ENCODE results near the gene ATAD2B.

ATAD2B gene

GRCh38 chr2:23767876-23768621 lies 158.9 kb downstream of the ATAD2B start:
- CTCF ChIA-PET, result no interaction called here
- TF ChIP-seq CTCF (IDR thresholded peaks at IDR 0.05; ENCODE audit: control extremely low read depth, extremely low read depth, low read depth, missing control alignments), result no peak
- POLR2A ChIA-PET, result no interaction called here
- DNase-seq (ENCODE audit: extremely low spot score), result no peak

GRCh38 chr2:23762141-23762540 lies 164.8 kb downstream of the ATAD2B start:
- CTCF ChIA-PET, result interaction anchor here (2.0 kb wide), 1 partner anchor 10 kb away, joined by 7 read pairs; no protein-coding TSS in a partner anchor
- DNase-seq (ENCODE audit: extremely low spot score), result no peak
- POLR2A ChIA-PET, result no interaction called here
- no peak for TF ChIP-seq CTCF (IDR thresholded peaks at IDR 0.05; ENCODE audit: control extremely low read depth, extremely low read depth, low read depth, missing control alignments)

DNA sequence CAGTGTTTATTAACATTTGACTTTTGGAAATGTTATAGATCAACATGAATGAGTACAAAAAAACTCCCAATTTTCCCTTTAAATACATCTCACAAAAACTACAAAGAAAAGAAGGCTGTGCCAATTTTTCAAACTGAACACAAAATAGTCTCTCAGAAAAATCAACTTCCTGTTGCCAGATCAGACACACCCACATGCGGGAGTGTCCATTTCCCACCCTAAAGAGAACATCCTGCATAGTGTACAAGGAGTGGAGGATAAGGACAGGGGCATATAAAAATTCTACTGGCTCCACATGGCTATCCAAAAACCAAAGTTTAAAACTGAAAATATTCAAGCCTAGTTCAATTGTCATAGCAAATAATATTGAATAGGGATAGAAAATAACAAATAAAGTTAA lies 165.3 kb downstream of the ATAD2B start:
- no peak for DNase-seq (ENCODE audit: extremely low spot score)
- POLR2A ChIA-PET, result no interaction called here
- no peak for TF ChIP-seq CTCF (IDR thresholded peaks at IDR 0.05; ENCODE audit: control extremely low read depth, extremely low read depth, low read depth, missing control alignments)
- CTCF ChIA-PET, result interaction anchor here (2.0 kb wide), 1 partner anchor 10 kb away, joined by 7 read pairs; no protein-coding TSS in a partner anchor

GRCh38 chr2:23760736-23761135 lies 166.2 kb downstream of the ATAD2B start:
- ChIA-PET POLR2A (no interaction called here), CTCF (interaction anchor here (2.0 kb wide), 1 partner anchor 11 kb away, joined by 7 read pairs; no protein-coding TSS in a partner anchor)
- no peak for DNase-seq (ENCODE audit: extremely low spot score)
- no peak for TF ChIP-seq CTCF (IDR thresholded peaks at IDR 0.05; ENCODE audit: control extremely low read depth, extremely low read depth, low read depth, missing control alignments)

DNA sequence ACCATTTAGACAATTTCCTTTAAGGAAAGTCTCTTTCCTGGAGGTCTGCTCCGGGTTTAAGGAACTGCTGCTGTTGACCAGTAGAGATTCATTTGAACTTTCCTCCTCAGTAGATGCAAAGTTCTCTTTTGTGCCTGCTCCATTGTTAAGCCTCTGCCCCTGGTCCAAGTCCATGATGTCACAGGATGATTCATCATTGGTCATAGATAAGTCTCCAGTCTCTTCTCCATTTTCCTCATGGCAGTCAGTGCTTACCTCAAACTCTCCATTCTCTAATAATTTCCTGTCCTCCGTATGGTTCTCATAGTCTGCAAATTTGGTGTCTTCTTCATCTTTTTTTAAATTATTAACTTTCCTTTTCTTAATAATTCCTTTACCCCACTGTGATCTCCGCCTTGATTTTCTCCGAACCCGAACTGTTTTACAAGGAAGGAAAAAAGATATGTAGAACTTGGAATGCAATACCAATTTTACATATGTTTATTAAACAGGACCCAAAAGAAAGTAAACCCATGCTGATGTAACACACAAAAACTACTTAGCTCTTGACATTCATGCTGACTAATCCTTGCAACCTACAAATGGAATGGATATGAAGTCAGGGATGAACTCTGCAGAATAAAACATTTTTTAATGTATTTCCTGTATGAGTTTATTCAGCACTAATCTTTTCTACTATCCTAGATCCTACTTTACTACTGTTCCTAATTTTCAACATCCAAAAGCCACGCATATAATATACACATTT lies 169.1 kb downstream of the ATAD2B start:
- no peak for TF ChIP-seq CTCF (IDR thresholded peaks at IDR 0.05; ENCODE audit: control extremely low read depth, extremely low read depth, low read depth, missing control alignments)
- DNase-seq (ENCODE audit: extremely low spot score), result no peak
- POLR2A ChIA-PET, result no interaction called here
- CTCF ChIA-PET, result interaction anchor here (1.1 to 1.7 kb wide), 3 partner anchors 8 to 17 kb away, joined by 3 to 4 read pairs (median 3); no protein-coding TSS in a partner anchor

GRCh38 chr2:23756593-23757292 lies 170.2 kb downstream of the ATAD2B start:
- ChIA-PET POLR2A (no interaction called here), CTCF (interaction anchor here (1.1 to 1.7 kb wide), 3 partner anchors 9 to 18 kb away, joined by 3 to 4 read pairs (median 3); no protein-coding TSS in a partner anchor)
- DNase-seq (ENCODE audit: extremely low spot score), result no peak
- TF ChIP-seq CTCF (IDR thresholded peaks at IDR 0.05; ENCODE audit: control extremely low read depth, extremely low read depth, low read depth, missing control alignments), result no peak

All from GM10248 (cell line).